Activated CD4-positive, alpha-beta T cell treated with anti-CD3 and anti-CD28 coated beads for 36 hours (primary cell): ENCODE data around the gene F10. TPM values are rescaled to one million over a fixed set of nuclear protein-coding genes. Genes with fewer than 3 reads are reported as not detected.
"Not testable (repeated sequence)": the region's sequence is repeated elsewhere in the genome, so short reads cannot be mapped to it uniquely, and the experiment has no call there.

ENCODE experiments used
- ATAC-seq: fragments of 200-7000 bp; cut with Tn5 transposase; one replicate; pipeline ENCODE4 v1.10.0; 2021; ENCODE audit warnings: mild to moderate bottlenecking, moderate library complexity
- CTCF ChIA-PET: fragments of 350-600 bp; sonication (Branson Sonifier 250); formaldehyde crosslinking; loops from one replicate; lab custom pipeline; 2021; ENCODE audit warnings: antibody characterized with exemption; lab: Charles Lee
- POLR2A ChIA-PET: fragments of 350-600 bp; sonication (Branson Sonifier 250); formaldehyde crosslinking; loops from one replicate; lab custom pipeline; 2021; ENCODE audit warnings: antibody characterized with exemption, inconsistent platforms; lab: Charles Lee
- DNase-seq: peaks from one replicate; pipeline ENCODE4 v3.0.0-alpha.2; 2020
- H3K27ac Mint-ChIP-seq: one replicate; pipeline ENCODE4 v1.8.0; 2021; ENCODE audit warnings: mixed read lengths
- H3K27me3 Mint-ChIP-seq: one replicate; pipeline ENCODE4 v1.8.0; 2021; ENCODE audit warnings: mixed read lengths
- H3K36me3 Mint-ChIP-seq: one replicate; pipeline ENCODE4 v1.8.0; 2021; ENCODE audit warnings: low read depth, mixed read lengths
- H3K4me1 Mint-ChIP-seq: one replicate; pipeline ENCODE4 v1.8.0; 2021; ENCODE audit warnings: mixed read lengths
- H3K4me3 Mint-ChIP-seq: one replicate; pipeline ENCODE4 v1.8.0; 2021; ENCODE audit warnings: mild to moderate bottlenecking, moderate library complexity, mixed read lengths
- H3K9me3 Mint-ChIP-seq: one replicate; pipeline ENCODE4 v1.8.0; 2021; ENCODE audit warnings: low read depth, mixed read lengths
- intact Hi-C, 2 experiments: fragments of 100-400 bp; cut with DNase I in 1 of 2; cut with micrococcal nuclease in 1 of 2; formaldehyde crosslinking; loops; one replicate each; pipeline versions ENCODE4 v1.14.2 to v1.15.1; 2022 to 2024; cut with DNase I, micrococcal nuclease
- total RNA-seq, 2 experiments: library from RNA; stranded (reverse); gene quantifications; one replicate each; pipeline ENCODE4 v1.2.3, GENCODE V29; 2021

The F10 gene
- total RNA-seq, 2 experiments from 2014 or later = not detected

DNA sequence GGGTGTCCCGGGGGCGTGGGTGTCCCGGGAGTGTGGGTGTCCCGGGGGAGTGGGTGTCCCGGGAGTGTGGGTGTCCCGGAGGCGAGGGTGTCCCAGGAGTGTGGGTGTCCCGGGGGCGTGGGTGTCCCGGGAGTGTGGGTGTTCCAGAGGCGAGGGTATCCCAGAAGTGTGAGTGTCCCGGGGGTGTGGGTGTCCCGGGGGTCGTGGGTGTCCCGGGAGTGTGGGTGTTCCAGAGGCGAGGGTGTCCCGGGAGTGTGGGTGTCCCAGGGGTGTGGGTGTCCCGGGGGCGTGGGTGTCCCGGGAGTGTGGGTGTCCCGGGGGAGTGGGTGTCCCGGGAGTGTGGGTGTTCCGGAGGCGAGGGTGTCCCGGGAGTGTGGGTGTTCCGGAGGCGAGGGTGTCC lies 14.1 kb upstream of the F10 start:
- POLR2A ChIA-PET, ATAC-seq, H3K27me3 Mint-ChIP-seq, H3K27ac Mint-ChIP-seq, H3K4me1 Mint-ChIP-seq, intact Hi-C loops, DNase-seq, CTCF ChIA-PET, H3K36me3 Mint-ChIP-seq, H3K9me3 Mint-ChIP-seq, H3K4me3 Mint-ChIP-seq: not testable (repeated sequence)

DNA sequence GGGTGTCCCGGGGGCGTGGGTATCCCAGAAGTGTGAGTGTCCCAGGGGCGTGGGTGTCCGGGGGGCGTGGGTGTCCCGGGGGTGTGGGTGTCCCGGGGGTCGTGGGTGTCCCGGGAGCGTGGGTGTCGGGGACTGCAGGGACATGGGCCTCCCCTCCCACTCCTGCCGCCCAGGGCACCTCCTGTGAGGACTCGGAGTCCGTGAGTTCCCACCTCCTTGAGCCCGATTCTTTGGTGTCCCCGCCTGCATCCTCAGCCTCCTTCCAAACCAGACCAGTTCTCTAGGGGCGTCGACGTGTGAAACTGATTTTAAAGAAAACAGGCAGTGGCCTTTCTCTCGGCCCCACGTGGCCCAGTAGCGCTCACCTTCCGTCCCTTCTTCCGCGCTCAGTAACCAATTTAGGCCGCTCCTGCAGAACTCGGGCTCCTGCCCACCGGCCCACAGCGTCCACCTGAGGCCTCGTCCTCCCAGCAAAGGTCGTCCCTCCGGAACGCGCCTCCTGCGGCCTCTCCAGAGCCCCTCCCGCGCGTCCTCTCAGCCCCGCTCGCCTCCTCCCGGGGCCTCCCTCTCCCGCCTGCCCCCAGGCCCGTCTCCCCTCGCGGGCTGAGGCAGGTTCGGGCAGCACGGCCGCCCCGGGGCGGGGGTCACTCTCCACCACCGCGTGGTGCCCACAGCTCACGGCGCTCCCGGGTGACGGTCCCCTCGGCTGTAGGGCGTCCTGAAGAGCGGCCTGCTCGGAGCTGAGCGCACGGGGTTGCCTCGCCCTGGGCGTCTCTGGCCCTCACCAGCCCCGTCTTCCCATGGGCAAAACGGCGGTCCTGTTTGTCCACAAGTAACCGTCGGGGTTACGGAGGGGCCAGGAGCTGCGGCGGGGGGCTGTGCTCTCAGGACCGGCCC lies 13.2 kb upstream of the F10 start:
- POLR2A ChIA-PET = interaction anchor here (0.6 kb wide), 1 partner anchor 59 kb away, joined by 4 read pairs; no protein-coding TSS in a partner anchor
- peak overlapping the region; percentile 55 for H3K4me3 Mint-ChIP-seq

DNA sequence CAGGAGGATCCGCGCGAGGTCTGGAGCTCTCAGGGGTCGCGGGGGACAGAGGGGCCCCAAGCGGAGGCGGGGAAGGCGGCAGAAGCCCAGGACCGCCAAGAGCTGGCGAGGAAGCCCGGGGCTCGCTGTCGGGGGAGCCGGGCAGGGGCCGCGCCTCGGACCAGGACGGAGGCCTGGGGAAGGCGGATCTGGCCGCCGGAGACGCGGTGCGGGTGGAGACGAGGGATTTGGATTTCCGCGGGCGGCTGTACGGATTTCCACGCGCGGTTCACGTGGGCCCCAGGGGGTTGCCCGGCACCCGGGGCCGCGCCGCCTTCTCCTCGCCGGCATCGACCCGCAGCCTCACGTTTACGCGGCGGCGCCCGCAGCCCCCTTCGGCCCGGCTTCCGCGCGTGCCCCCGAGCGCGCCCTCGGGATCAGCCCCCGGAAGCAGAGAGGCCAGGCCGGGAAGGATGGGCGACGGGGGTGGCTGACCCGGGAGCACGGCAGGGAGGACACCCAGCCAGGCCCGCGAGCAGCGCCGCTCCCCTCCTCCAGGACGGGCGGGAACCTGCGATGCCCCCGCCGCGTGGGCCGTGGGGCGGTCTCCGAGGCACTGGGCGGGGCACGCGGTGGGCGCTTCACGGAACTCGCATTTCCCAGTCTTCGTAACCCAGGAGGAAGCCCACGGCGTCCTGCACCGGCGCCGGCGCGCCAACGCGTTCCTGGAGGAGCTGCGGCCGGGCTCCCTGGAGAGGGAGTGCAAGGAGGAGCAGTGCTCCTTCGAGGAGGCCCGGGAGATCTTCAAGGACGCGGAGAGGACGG lies 12.3 kb upstream of the F10 start:
- Mint-ChIP-seq H3K9me3 (no peaks in the 10 kb centered on the region), H3K27me3 (peaks cover 3% of the 10 kb centered on the region), H3K4me1 (peaks cover 2% of the 10 kb centered on the region), H3K27ac (no peak overlapping the region), H3K36me3 (peaks cover 4% of the 10 kb centered on the region), H3K4me3 (no peak overlapping the region)
- DNase-seq = peak; percentile 40
- POLR2A ChIA-PET = no interaction called here
- intact Hi-C loops = no loop called here
- peak; percentile 16 for ATAC-seq
- CTCF ChIA-PET = no interaction called here

More for the DNA sequence above, 13.2 kb upstream of the F10 start:
- ATAC-seq (peak; percentile 31), DNase-seq (peak; percentile 37)
- Mint-ChIP-seq H3K36me3 (peaks cover 4% of the 10 kb centered on the region), H3K9me3 (no peaks in the 10 kb centered on the region), H3K4me1 (peaks cover 2% of the 10 kb centered on the region), H3K27me3 (peaks cover 3% of the 10 kb centered on the region), H3K27ac (no peak overlapping the region)
- CTCF ChIA-PET = no interaction called here
- intact Hi-C loops = no loop called here

DNA sequence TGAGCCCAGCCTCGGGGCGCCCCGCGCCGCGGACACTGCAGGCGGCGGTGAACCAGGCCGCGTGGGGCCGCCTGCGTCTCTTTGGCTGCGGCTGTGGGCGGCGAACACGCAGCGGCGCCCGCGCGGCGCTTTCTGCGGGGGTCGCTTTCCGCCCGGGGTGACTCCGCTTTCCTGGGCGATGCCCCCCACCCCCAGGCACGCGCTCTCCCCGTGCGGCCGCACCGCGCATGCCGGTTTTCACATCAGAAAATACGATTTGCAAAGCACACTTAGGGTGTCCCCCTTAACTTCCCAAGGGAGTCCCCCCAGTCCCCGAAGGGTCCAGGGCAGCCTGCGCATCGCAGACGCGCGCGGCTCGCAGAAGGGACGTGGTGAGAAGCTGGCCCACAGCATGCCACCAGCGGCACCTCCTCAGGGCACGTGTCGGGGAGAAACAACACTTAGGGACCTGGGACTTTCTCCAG lies 11.7 kb upstream of the F10 start:
- intact Hi-C loops = no loop called here
- DNase-seq (no peak), ATAC-seq (no peak)
- H3K36me3 Mint-ChIP-seq = peaks cover 4% of the 10 kb centered on the region
- peaks cover 2% of the 10 kb centered on the region for H3K4me1 Mint-ChIP-seq
- CTCF ChIA-PET = no interaction called here
- H3K4me3 Mint-ChIP-seq = peak overlapping the region; percentile 30
- peaks cover 3% of the 10 kb centered on the region for H3K27me3 Mint-ChIP-seq
- H3K27ac Mint-ChIP-seq = no peak overlapping the region
- H3K9me3 Mint-ChIP-seq = no peaks in the 10 kb centered on the region
- POLR2A ChIA-PET = no interaction called here

DNA sequence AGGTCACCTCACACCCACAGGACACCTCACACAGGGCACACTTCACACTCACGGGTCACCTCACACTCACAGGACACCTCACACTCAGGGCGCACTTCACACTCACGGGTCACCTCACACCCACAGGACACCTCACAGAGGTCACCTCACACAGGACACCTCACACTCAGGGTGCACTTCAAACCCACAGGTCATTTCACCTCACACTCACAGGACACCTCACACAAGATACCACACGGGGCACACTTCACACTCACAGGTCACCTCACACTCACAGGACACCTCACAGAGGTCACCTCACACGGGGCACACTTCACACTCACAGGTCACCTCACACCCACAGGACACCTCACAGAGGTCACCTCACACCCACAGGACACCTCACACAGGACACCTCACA lies 10.8 kb upstream of the F10 start:
- H3K4me3 Mint-ChIP-seq, H3K4me1 Mint-ChIP-seq, POLR2A ChIA-PET, CTCF ChIA-PET, intact Hi-C loops, ATAC-seq, H3K27ac Mint-ChIP-seq, H3K9me3 Mint-ChIP-seq, H3K36me3 Mint-ChIP-seq, H3K27me3 Mint-ChIP-seq: not testable (repeated sequence)
- peak; percentile 3 for DNase-seq

DNA sequence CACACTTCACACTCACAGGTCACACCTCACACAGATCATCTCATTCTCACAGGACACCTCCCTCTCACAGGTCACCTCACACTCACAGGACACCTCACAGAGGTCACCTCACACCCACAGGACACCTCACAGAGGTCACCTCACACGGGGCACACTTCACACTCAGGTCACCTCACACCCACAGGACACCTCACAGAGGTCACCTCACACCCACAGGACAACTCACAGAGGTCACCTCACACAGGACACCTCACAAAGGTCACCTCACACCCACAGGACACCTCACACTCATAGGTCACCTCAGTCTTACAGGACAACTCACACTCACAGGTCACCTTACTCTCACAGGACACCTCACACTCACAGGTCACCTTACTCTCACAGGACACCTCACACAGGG lies 10.1 kb upstream of the F10 start:
- POLR2A ChIA-PET, H3K4me1 Mint-ChIP-seq, H3K27ac Mint-ChIP-seq, DNase-seq, CTCF ChIA-PET, H3K4me3 Mint-ChIP-seq, ATAC-seq, H3K36me3 Mint-ChIP-seq, H3K9me3 Mint-ChIP-seq, intact Hi-C loops, H3K27me3 Mint-ChIP-seq: not testable (repeated sequence)

DNA sequence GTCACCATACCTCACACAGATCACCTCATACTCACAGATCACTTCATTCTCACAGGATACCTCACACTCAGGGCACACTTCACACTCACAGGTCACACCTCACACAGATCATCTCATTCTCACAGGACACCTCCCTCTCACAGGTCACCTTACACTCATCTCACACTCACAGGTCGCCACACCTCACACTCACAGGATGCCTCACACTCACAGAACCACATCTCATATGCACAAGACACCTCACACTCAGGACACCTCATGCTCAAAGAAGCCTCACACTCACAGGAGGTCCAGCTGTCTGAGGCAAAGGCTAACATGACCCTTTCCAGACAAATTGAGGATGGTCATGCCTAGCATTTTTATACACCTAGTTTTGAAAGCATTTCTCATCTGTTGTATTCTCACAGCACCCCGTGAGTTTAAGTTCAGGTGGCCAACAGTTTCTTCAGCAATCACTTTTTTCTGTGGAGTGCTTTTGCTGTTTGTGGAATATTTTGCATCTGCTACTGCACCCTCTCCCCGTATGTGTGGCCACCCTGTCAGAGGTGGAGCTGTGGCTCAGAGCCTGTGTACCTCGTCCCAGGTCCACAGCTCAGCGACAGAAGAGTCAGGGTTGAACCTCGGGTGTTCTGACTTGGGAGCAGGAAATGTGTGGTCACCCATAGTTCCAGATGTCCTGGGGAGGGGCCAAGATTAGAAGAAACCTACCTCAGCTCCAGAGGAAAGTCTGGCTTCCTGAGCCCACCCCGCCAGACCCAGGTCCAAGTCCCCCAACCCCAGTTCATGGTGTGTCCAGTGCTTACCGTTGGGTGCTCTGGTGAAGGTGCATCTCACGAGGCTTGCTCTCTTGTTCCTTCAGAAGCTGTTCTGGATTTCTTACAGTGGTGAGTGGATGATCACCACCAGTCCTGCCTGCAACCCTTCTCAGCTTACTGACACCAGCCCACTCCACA lies 9.4 kb upstream of the F10 start:
- ChIA-PET CTCF (interaction anchor here (0.6 kb wide), 1 partner anchor 187 kb away, joined by 3 read pairs; no protein-coding TSS in a partner anchor), POLR2A (no interaction called here)
- Mint-ChIP-seq H3K9me3 (no peaks in the 10 kb centered on the region), H3K27me3 (peaks cover 3% of the 10 kb centered on the region), H3K4me3 (no peak overlapping the region), H3K27ac (no peak overlapping the region), H3K36me3 (peaks cover 2% of the 10 kb centered on the region), H3K4me1 (peaks cover 2% of the 10 kb centered on the region)
- intact Hi-C loops = no loop called here
- DNase-seq (no peak), ATAC-seq (no peak)

DNA sequence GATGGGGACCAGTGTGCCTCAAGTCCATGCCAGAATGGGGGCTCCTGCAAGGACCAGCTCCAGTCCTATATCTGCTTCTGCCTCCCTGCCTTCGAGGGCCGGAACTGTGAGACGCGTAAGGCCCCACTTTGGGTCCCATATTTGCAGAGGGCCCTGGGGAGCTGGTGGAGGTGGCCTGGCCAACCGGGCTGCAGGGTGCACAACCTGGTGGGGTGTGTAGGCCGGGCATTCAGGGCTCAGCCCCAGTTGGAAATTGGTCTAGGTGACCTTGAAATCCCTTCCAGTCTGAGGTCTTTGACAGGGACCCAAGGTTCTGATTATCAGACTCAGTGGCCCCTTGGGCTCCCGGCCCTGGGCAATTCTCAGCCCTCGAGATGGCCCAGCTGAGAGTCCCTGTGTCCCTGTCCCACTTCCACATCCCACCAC lies 8.7 kb upstream of the F10 start:
- Mint-ChIP-seq H3K4me1 (peaks cover 2% of the 10 kb centered on the region), H3K4me3 (no peak overlapping the region), H3K27me3 (peaks cover 3% of the 10 kb centered on the region), H3K36me3 (peaks cover 2% of the 10 kb centered on the region), H3K27ac (no peak overlapping the region), H3K9me3 (no peaks in the 10 kb centered on the region)
- intact Hi-C loops = no loop called here
- DNase-seq = no peak
- ChIA-PET CTCF (no interaction called here), POLR2A (no interaction called here)
- no peak for ATAC-seq

DNA sequence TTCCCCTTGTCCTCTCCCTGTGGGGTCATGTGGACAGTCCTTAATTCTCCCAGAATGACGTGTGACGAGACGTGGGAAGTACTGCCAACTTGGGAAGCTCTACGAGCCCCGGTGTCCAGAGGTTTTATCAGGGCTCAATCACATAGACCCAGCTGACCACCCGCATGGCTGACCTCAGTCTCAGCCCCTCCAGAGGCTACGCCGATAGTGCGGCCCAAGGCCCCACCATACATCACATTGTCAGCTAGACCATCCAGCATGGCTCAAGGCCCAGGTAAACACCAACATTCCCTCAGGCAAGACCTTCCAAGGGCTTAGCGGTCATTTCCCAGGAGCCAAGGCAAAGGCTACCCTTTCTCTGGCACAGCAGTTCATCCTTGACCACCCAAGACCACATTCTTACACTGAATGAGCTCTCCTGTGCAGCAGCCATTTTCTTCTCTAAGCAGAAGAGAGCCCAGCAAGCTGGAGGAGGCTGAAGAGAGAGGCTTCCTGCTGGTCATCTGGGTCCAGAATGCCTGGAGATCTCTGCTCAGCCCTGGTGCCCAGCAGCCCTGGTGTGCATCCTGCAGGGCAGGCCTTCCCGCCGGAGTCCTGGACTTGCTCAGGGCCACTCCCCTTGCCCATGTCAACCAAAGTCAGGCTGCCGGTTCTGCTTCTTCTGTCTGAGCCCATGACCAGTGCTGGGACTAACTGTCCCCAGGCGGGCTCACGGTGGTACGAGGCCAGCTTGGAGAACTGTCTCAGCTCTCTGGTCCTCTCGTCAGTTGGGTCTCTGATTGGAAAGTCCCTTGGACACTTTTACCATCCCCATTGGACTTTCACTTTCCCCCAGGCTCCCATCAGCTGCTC lies 7.9 kb upstream of the F10 start:
- POLR2A ChIA-PET = no interaction called here
- H3K4me3 Mint-ChIP-seq = no peak overlapping the region
- H3K9me3 Mint-ChIP-seq = no peaks in the 10 kb centered on the region
- H3K36me3 Mint-ChIP-seq = no peaks in the 10 kb centered on the region
- H3K4me1 Mint-ChIP-seq = no peaks in the 10 kb centered on the region
- H3K27ac Mint-ChIP-seq = no peak overlapping the region
- ATAC-seq (no peak), DNase-seq (peak; percentile 2)
- intact Hi-C loops = no loop called here
- H3K27me3 Mint-ChIP-seq = no peaks in the 10 kb centered on the region
- CTCF ChIA-PET = no interaction called here

DNA sequence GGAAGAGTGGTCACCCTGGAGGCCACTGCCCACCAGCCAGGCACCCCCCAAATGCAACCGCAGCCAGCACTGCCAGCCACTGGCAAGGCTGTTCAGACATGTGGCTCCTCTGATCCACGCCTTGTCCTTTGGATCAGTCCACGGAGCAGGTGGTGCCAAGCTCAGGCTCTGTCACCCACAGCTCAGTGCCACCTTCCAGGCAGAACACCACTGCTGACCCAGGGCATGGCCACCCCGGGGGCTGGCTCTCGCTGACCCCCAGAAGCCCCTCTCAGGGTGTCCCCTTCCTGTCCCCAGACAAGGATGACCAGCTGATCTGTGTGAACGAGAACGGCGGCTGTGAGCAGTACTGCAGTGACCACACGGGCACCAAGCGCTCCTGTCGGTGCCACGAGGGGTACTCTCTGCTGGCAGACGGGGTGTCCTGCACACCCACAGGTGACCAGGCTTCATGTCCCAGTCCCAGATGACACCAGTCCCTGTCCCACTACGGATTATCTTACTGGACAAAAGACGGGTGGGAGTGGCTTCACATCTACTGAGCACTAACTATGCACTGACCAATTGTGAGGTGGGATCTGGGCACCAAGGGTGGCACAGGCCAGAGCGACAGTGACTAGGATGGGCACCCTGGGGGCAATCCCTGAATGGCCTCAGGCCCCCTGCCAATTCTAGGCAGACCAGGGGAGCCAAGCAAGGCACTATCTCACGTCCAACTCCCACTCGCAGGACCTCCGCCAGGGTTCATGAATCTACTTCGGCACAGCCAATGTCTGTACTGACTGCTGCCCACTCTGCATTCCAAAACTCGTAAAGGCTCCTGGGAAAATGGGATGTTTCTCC lies 7.0 kb upstream of the F10 start:
- CTCF ChIA-PET = no interaction called here
- no peaks in the 10 kb centered on the region for H3K27me3 Mint-ChIP-seq
- DNase-seq (no peak), ATAC-seq (no peak)
- H3K4me1 Mint-ChIP-seq = no peaks in the 10 kb centered on the region
- no peaks in the 10 kb centered on the region for H3K36me3 Mint-ChIP-seq
- POLR2A ChIA-PET = no interaction called here
- no peak overlapping the region for H3K4me3 Mint-ChIP-seq
- H3K9me3 Mint-ChIP-seq = no peaks in the 10 kb centered on the region
- H3K27ac Mint-ChIP-seq = no peak overlapping the region
- intact Hi-C loops = no loop called here
